Psoas muscle (tissue), 8 donors: ENCODE results near the gene RALGPS2. TPM values are rescaled to one million over a fixed set of nuclear protein-coding genes. Genes with fewer than 3 reads are reported as not detected.

Experiments used
- ATAC-seq, 4 donors: fragments of 200-7000 bp; cut with Tn5 transposase; one replicate each; pipeline ENCODE4 v1.9.1; 2020; ENCODE audit warnings: moderate library complexity in 3 of 4, mild to moderate bottlenecking in 2 of 4
- DNase-seq, 2 donors: peaks; one replicate each; pipeline ENCODE4 v3.0.0-alpha.2; 2020
- H3K27ac ChIP-seq: fragments of 200-600 bp; one replicate; pipeline ENCODE4 v1.8.0; 2022
- H3K27me3 ChIP-seq, 3 donors: fragments of 200-600 bp in 1 of 3; one replicate each; pipeline versions ENCODE4 v1.6.1 to v1.8.0; 2013 to 2022; ENCODE audit warnings: low read length in 2 of 3, mild to moderate bottlenecking in 2 of 3, moderate library complexity in 1 of 3; ENCODE audit not compliant: insufficient read depth in 3 of 3
- H3K36me3 ChIP-seq, 2 donors: fragments of 200-600 bp in 1 of 2; one replicate each; pipeline versions ENCODE4 v1.6.1 to v1.8.0; 2013 to 2022; ENCODE audit warnings: low read depth in 1 of 2, mild to moderate bottlenecking in 1 of 2, moderate library complexity in 1 of 2; ENCODE audit not compliant: insufficient read depth in 1 of 2
- H3K4me1 ChIP-seq: fragments of 200-600 bp; one replicate; pipeline ENCODE4 v1.8.0; 2022
- H3K4me3 ChIP-seq: fragments of 200-600 bp; one replicate; pipeline ENCODE4 v1.8.0; 2022; ENCODE audit warnings: mild to moderate bottlenecking
- H3K9me3 ChIP-seq: fragments of 200-600 bp; one replicate; pipeline ENCODE4 v1.8.0; 2022
- WGBS, 3 donors: extraction: QIAGEN DNeasy Blood & Tissue Kit; methylation state at CpG; one replicate each; pipeline versions ENCODE4 v1.1.6 to v1.1.7; 2013; 5-methylcytosine and 5-hydroxymethylcytosine counted together
- intact Hi-C, 2 donors: fragments of 100-400 bp; cut with DNase I; formaldehyde crosslinking; loops; one replicate each; pipeline versions ENCODE4 v1.11.0 to v1.14.2; 2022
- polyA plus RNA-seq, 3 donors: library from polyadenylated mRNA; stranded (reverse); fragments of 200-250 nt; gene quantifications; one replicate each; pipeline ENCODE4 v1.2.3, GENCODE V29; 2013
- total RNA-seq, 4 donors: library from RNA; stranded (reverse); fragmentation: NEBNext Ultra II Directional in 2 of 4; extraction: Animal tissue kit (Norgen Biotek cat#: 25700) in 2 of 4; gene quantifications; one replicate each; pipeline versions ENCODE4 v1.2.1 to v1.2.4, GENCODE V29; 2021 to 2023
- TF ChIP-seq, protein P1 (sequence below): fragments of 200-600 bp; IDR thresholded peaks from one replicate; pipeline ENCODE4 v1.8.0; 2022; ENCODE audit warnings: antibody characterized with exemption
- donor health status: healthy with polysubstance abuse.
- donor health status: DM: no; HTN: no; CAD: no; lungs with moderate emphysema.
- donor health status: Bipolar disorder and iron deficiency.
- donor health status: healthy.
- donor health status: DM: yes; HTN: yes; CAD: no.
- donor health status: DM: no; HTN: no; CAD: no.
- donor health status: DM: no; HTN: no; CAD: no.
- donor health status: DM: yes; HTN: yes; CAD: no.

Gene RALGPS2
- total and polyA plus RNA-seq, 7 donors, result 0.69 to 6.2 (median 2.4) TPM

DNA sequence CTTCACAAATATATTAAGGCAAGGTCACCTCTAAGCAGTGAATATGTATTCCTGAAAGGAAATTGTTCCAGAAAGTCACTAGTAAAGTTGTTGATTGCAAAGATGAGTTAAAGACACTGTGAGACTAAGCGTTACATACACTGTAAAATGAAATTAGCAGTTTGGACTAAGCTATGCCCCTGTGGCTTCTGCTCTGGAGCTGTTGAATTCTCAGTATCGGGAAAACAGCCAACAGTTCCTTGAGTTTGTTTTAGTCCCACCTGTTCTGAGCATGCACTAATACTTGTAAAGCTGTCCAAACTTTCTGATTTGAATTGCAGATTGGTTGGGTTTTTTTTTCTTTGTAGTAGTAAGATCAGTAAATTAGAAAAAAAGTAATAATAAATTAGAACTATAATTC, 124.9 kb downstream of the RALGPS2 start:
- H3K4me1 ChIP-seq, result no peaks in the 10 kb centered on the region
- no peak overlapping the region for H3K4me3 ChIP-seq
- ATAC-seq (no peak), DNase-seq (no peak)
- 23 to 39% (median 25%) methylated on average over 2 of the region's 2 CpGs for WGBS, 3 donors
- H3K36me3 ChIP-seq, result peaks cover 0 to 9% of the 10 kb centered on the region in 2 donors
- intact Hi-C loops, result no loop called here
- no peaks in the 10 kb centered on the region for H3K27me3 ChIP-seq
- no peak overlapping the region for H3K27ac ChIP-seq
- H3K9me3 ChIP-seq, result no peaks in the 10 kb centered on the region
- TF ChIP-seq, protein P1, sequence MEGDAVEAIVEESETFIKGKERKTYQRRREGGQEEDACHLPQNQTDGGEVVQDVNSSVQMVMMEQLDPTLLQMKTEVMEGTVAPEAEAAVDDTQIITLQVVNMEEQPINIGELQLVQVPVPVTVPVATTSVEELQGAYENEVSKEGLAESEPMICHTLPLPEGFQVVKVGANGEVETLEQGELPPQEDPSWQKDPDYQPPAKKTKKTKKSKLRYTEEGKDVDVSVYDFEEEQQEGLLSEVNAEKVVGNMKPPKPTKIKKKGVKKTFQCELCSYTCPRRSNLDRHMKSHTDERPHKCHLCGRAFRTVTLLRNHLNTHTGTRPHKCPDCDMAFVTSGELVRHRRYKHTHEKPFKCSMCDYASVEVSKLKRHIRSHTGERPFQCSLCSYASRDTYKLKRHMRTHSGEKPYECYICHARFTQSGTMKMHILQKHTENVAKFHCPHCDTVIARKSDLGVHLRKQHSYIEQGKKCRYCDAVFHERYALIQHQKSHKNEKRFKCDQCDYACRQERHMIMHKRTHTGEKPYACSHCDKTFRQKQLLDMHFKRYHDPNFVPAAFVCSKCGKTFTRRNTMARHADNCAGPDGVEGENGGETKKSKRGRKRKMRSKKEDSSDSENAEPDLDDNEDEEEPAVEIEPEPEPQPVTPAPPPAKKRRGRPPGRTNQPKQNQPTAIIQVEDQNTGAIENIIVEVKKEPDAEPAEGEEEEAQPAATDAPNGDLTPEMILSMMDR, result no peak

DNA sequence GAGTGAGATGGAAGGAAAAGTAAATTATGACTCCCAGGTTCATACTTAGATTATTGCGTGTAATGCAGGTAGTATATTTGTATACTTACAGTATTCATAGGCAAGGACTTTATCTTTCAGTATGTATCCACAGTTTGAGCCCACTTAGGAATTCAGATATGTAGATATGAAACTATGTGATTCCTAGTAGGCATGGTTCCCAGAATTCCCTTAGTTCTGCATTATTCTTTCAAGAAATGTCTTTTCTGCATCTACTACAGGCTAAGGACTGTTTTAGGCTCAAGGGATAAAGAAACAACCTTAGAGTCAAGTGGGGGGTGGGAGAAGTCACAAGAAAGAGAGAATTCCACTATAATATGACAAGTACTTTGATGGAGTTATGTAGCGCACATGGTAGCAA, 132.1 kb downstream of the RALGPS2 start:
- no peaks in the 10 kb centered on the region for H3K4me1 ChIP-seq
- intact Hi-C loops, result no loop called here
- H3K9me3 ChIP-seq, result no peaks in the 10 kb centered on the region

DNA sequence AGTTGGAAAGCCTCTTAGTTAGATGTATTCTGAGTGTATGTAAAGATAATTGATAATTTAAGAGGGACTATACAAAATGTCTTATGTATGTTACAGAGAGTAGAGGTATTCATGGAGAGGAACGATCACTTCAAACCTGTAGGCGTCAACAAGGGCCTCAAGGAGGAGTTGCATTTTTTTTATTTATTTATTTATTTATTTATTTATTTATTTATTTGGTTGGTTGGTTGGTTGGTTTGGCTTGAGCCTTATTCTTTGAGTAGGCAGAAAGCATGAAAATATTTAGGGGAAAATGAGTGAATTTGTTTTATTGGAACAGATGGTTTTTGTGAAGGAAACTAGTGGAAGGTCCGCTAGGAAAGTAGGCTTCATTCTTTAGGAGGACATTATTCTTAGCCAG, 137.4 kb downstream of the RALGPS2 start:
- intact Hi-C loops, result loop anchor here in 1 of 2 donors (10.0 kb wide), 2 partner anchors 142 to 328 kb away; no protein-coding TSS in a partner anchor
- H3K36me3 ChIP-seq, result peaks cover 0 to 17% of the 10 kb centered on the region in 2 donors

More for the DNA sequence above, 132.1 kb downstream of the RALGPS2 start:
- ATAC-seq, result no peak
- H3K27ac ChIP-seq, result no peak overlapping the region
- 95 to 98% (median 98%) methylated on average over 2 of the region's 2 CpGs for WGBS, 3 donors
- DNase-seq, result no peak
- TF ChIP-seq, protein P1, result no peak
- peaks cover 0 to 14% of the 10 kb centered on the region in 2 donors for H3K36me3 ChIP-seq
- no peaks in the 10 kb centered on the region for H3K27me3 ChIP-seq
- H3K4me3 ChIP-seq, result no peak overlapping the region

DNA sequence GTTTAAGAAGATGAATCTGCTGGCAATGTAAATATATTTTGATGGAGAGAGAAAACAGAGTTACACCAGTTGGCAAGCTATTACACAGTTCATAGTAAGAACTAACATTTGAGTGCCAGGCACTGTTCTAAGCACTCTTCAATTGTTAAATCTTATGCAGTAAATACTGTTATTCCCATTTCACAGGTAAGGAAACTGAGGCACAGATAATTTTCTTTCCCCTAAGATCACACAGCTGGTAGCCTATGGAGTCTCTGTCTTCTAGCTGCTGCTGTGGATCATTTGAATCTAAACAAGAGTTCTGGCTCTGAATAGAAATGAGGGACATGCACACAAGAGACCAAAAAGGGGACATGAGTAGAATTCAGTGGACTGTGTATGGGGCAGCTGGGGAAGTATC, 137.8 kb downstream of the RALGPS2 start:
- TF ChIP-seq, protein P1, result no peak
- peak overlapping the region; percentile 25 for H3K4me3 ChIP-seq
- H3K4me1 ChIP-seq, result peaks cover 11% of the 10 kb centered on the region

More for the DNA sequence above, 137.4 kb downstream of the RALGPS2 start:
- Histone ChIP-seq H3K27ac (no peak overlapping the region), H3K4me1 (peaks cover 11% of the 10 kb centered on the region), H3K4me3 (no peak overlapping the region), H3K9me3 (no peaks in the 10 kb centered on the region), H3K27me3 (no peaks in the 10 kb centered on the region)
- WGBS, 3 donors, result 97 to 98% (median 97%) methylated on average over 3 of the region's 3 CpGs
- ATAC-seq, result no peak
- TF ChIP-seq, protein P1, result no peak
- no peak for DNase-seq

DNA sequence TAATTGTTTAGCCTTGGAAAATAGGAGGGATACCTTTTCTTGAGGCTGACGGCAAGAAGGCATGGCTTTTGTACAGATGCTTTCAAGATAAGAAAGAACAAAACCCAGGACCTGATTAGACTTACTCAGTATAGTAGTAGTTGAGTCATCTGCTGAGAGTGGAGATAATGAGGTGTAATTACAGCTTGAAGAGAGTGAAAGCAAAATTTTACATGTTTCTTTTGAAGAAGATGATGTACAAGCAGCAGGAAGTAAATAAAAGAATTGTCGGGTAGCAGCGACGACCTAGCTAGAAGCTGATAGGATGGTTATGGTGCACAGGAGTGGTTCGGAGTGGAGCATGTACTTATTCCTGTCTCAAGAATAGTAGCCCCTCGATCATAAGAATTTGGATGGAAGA, 139.3 kb downstream of the RALGPS2 start:
- TF ChIP-seq, protein P1, result no peak
- intact Hi-C loops, result loop anchor here in 1 of 2 donors (10.0 kb wide), 2 partner anchors 140 to 330 kb away; no protein-coding TSS in a partner anchor
- peaks cover 11% of the 10 kb centered on the region for H3K4me1 ChIP-seq
- H3K36me3 ChIP-seq, result peaks cover 0 to 17% of the 10 kb centered on the region in 2 donors
- WGBS, 3 donors, result 70 to 88% (median 79%) methylated on average over 6 of the region's 6 CpGs
- no peaks in the 10 kb centered on the region for H3K27me3 ChIP-seq
- ATAC-seq, result no peak
- peak overlapping the region; percentile 25 for H3K4me3 ChIP-seq
- DNase-seq, result no peak
- H3K27ac ChIP-seq, result peak overlapping the region; percentile 34
- no peaks in the 10 kb centered on the region for H3K9me3 ChIP-seq

More for the DNA sequence above, 137.8 kb downstream of the RALGPS2 start:
- Histone ChIP-seq H3K27me3 (no peaks in the 10 kb centered on the region), H3K27ac (no peak overlapping the region), H3K36me3 (peaks cover 0 to 17% of the 10 kb centered on the region in 2 donors), H3K9me3 (no peaks in the 10 kb centered on the region)
- DNase-seq (no peak), ATAC-seq (no peak)
- intact Hi-C loops, result loop anchor here in 1 of 2 donors (10.0 kb wide), 2 partner anchors 142 to 328 kb away; no protein-coding TSS in a partner anchor
